ENCODE results near the gene CYP2A6.

CYP2A6 gene

GRCh38 chr19:40801426-40802299, 48.6 kb downstream of the CYP2A6 start:
- DNase-seq: no peak

- DNase-seq: no peak
These were observed 49.3 kb downstream of the CYP2A6 start for GRCh38 chr19:40800997-40801377.

GRCh38 chr19:40800339-40800996, 49.8 kb downstream of the CYP2A6 start:
- no peak for DNase-seq

GRCh38 chr19:40799558-40800338, 50.5 kb downstream of the CYP2A6 start:
- no peak for DNase-seq

GRCh38 chr19:40798683-40799557, 51.3 kb downstream of the CYP2A6 start, which contains the start of gene EGLN2:
EGLN2 (plus strand) TSS chr19:40799191; CDS start chr19:40800573, 1,382 bp downstream.
- peak; percentile 99 for DNase-seq

GRCh38 chr19:40797963-40798682, 52.1 kb downstream of the CYP2A6 start:
- no peak for DNase-seq

- DNase-seq: no peak
These were observed 52.9 kb downstream of the CYP2A6 start for GRCh38 chr19:40797166-40797962.

All from NCI-H2171 treated with DMSO at 0.1 percent for 48 hours (cell line).